Activated CD4-positive, alpha-beta T cell treated with anti-CD3 and anti-CD28 coated beads for 36 hours (primary cell): Measurements from ENCODE around the gene EDIL3. TPM values are rescaled to one million over a fixed set of nuclear protein-coding genes. Genes with fewer than 3 reads are reported as not detected.

Source experiments
- ATAC-seq: fragments of 200-7000 bp; cut with Tn5 transposase; one replicate; pipeline ENCODE4 v1.10.0; 2021; ENCODE audit warnings: mild to moderate bottlenecking, moderate library complexity
- CTCF ChIA-PET: fragments of 350-600 bp; sonication (Branson Sonifier 250); formaldehyde crosslinking; loops from one replicate; lab custom pipeline; 2021; ENCODE audit warnings: antibody characterized with exemption; lab: Charles Lee
- POLR2A ChIA-PET: fragments of 350-600 bp; sonication (Branson Sonifier 250); formaldehyde crosslinking; loops from one replicate; lab custom pipeline; 2021; ENCODE audit warnings: antibody characterized with exemption, inconsistent platforms; lab: Charles Lee
- DNase-seq: peaks from one replicate; pipeline ENCODE4 v3.0.0-alpha.2; 2020
- H3K27ac Mint-ChIP-seq: one replicate; pipeline ENCODE4 v1.8.0; 2021; ENCODE audit warnings: mixed read lengths
- H3K27me3 Mint-ChIP-seq: one replicate; pipeline ENCODE4 v1.8.0; 2021; ENCODE audit warnings: mixed read lengths
- H3K36me3 Mint-ChIP-seq: one replicate; pipeline ENCODE4 v1.8.0; 2021; ENCODE audit warnings: low read depth, mixed read lengths
- H3K4me1 Mint-ChIP-seq: one replicate; pipeline ENCODE4 v1.8.0; 2021; ENCODE audit warnings: mixed read lengths
- H3K4me3 Mint-ChIP-seq: one replicate; pipeline ENCODE4 v1.8.0; 2021; ENCODE audit warnings: mild to moderate bottlenecking, moderate library complexity, mixed read lengths
- H3K9me3 Mint-ChIP-seq: one replicate; pipeline ENCODE4 v1.8.0; 2021; ENCODE audit warnings: low read depth, mixed read lengths
- intact Hi-C, 2 experiments: fragments of 100-400 bp; cut with DNase I in 1 of 2; cut with micrococcal nuclease in 1 of 2; formaldehyde crosslinking; loops; one replicate each; pipeline versions ENCODE4 v1.14.2 to v1.15.1; 2022 to 2024; cut with DNase I, micrococcal nuclease
- total RNA-seq, 2 experiments: library from RNA; stranded (reverse); gene quantifications; one replicate each; pipeline ENCODE4 v1.2.3, GENCODE V29; 2021

Gene EDIL3
- total RNA-seq, 2 experiments from 2014 or later: not detected

GRCh38 chr5:84088996-84089395 lies 295.7 kb downstream of the EDIL3 start:
- H3K27me3 Mint-ChIP-seq: no peaks in the 10 kb centered on the region
- H3K27ac Mint-ChIP-seq: no peak overlapping the region
- intact Hi-C loops: no loop called here
- no peaks in the 10 kb centered on the region for H3K4me1 Mint-ChIP-seq
- H3K4me3 Mint-ChIP-seq: no peak overlapping the region
- ATAC-seq (no peak), DNase-seq (no peak)
- H3K9me3 Mint-ChIP-seq: no peaks in the 10 kb centered on the region
- POLR2A ChIA-PET: no interaction called here
- H3K36me3 Mint-ChIP-seq: no peaks in the 10 kb centered on the region
- CTCF ChIA-PET: no interaction called here

GRCh38 chr5:84086511-84086910 lies 298.2 kb downstream of the EDIL3 start:
- ChIA-PET POLR2A (no interaction called here), CTCF (no interaction called here)
- intact Hi-C loops: no loop called here
- no peak for DNase-seq
- Mint-ChIP-seq H3K4me3 (no peak overlapping the region), H3K36me3 (no peaks in the 10 kb centered on the region), H3K9me3 (no peaks in the 10 kb centered on the region), H3K27me3 (no peaks in the 10 kb centered on the region), H3K27ac (no peak overlapping the region), H3K4me1 (no peaks in the 10 kb centered on the region)
- no peak for ATAC-seq

DNA sequence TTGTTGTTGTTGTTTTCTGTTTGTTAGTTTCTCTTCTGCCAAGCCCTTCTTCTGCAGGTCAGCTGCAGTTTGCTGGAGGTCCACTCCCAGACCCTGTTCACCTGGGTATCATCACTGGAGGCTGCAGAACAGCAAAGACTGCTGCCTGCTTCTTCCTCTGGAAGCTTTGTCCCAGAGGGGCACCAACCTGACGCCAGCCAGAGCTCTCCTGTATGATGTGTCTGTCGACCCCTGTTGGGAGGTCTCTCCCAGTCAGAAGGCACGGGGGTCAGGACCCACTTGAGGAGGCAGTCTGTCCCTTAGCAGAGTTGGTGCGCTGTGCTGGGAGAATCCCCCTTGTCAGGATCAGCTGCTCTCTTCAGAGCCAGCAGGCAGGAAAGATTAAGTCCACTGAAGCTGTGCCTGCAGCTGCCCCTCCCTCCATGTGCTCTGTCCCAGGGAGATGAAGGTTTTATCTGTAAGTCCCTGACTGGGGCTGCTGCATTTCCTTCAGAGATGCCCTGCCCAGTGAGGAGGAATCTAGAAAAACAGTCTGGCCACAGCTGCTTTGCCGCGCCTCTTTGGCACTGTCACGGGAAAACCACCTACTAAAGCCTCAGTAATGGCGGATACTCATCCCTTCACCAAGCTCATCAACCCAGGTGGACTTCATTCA lies 299.2 kb downstream of the EDIL3 start:
- Mint-ChIP-seq H3K27me3 (no peaks in the 10 kb centered on the region), H3K36me3 (no peaks in the 10 kb centered on the region), H3K27ac (no peak overlapping the region), H3K4me3 (no peak overlapping the region), H3K9me3 (no peaks in the 10 kb centered on the region), H3K4me1 (no peaks in the 10 kb centered on the region)
- ChIA-PET POLR2A (no interaction called here), CTCF (no interaction called here)
- DNase-seq (no peak), ATAC-seq (no peak)
- intact Hi-C loops: no loop called here

- intact Hi-C loops: no loop called here
- no peaks in the 10 kb centered on the region for H3K9me3 Mint-ChIP-seq
- ATAC-seq (no peak), DNase-seq (no peak)
- ChIA-PET POLR2A (no interaction called here), CTCF (no interaction called here)
- H3K27me3 Mint-ChIP-seq: no peaks in the 10 kb centered on the region
- H3K36me3 Mint-ChIP-seq: no peaks in the 10 kb centered on the region
- no peak overlapping the region for H3K4me3 Mint-ChIP-seq
- H3K4me1 Mint-ChIP-seq: no peaks in the 10 kb centered on the region
- no peak overlapping the region for H3K27ac Mint-ChIP-seq
These were observed 303.8 kb downstream of the EDIL3 start for GRCh38 chr5:84080908-84081307.

DNA sequence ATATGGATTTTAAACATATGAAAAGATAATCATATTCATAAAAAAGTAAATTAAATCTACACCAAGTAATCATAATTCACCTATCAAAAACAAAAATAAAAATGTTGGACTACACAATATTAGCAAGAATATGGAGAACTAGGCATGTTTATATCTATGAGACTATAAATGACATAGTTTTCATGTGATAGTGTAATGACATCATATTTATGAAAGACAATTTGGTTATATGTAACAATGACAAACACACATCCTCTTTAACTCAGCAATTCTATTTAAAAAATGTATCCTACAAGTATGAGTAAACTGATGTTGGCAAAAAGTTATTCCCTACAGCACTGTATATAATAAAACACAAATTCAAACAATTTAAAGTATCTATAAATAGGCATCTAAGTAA lies 312.3 kb downstream of the EDIL3 start:
- CTCF ChIA-PET: no interaction called here
- no peak for ATAC-seq

DNA sequence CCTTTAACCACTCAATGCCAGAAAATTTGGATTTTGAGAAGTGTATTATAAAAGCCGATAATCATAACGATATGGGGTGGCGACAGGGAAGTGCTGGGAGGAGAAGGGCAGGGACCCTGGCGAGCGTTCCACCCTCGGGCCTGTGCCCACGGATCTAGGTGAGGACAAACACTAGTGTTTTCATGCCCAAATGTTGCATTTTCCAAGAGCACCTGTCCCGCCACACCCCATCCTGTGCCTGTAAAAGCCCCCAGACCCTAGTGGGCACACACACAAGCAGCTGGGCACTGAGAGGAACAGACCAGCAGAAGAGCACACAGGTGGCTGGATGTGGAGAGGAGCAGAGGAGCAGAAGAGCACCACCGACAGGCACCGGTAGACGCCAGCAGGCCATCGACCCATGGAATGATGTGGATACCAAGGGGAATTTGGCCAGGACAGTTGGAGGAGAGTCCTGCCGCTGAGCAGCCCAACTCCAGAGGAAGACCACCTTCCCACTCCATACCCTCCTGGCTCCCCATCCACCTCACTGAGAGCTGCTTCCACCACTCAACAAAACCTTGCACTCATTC lies 315.0 kb downstream of the EDIL3 start:
- Mint-ChIP-seq H3K27ac (no peak overlapping the region), H3K27me3 (no peaks in the 10 kb centered on the region), H3K4me1 (no peaks in the 10 kb centered on the region), H3K36me3 (no peaks in the 10 kb centered on the region), H3K4me3 (no peak overlapping the region), H3K9me3 (no peaks in the 10 kb centered on the region)
- DNase-seq: no peak
- intact Hi-C loops: no loop called here
- ChIA-PET CTCF (no interaction called here), POLR2A (no interaction called here)
- no peak for ATAC-seq

More for the DNA sequence above, 312.3 kb downstream of the EDIL3 start:
- DNase-seq: no peak
- intact Hi-C loops: no loop called here
- Mint-ChIP-seq H3K4me1 (no peaks in the 10 kb centered on the region), H3K4me3 (no peak overlapping the region), H3K9me3 (no peaks in the 10 kb centered on the region), H3K27me3 (no peaks in the 10 kb centered on the region), H3K27ac (no peak overlapping the region), H3K36me3 (no peaks in the 10 kb centered on the region)
- POLR2A ChIA-PET: no interaction called here

- Mint-ChIP-seq H3K4me1 (no peaks in the 10 kb centered on the region), H3K36me3 (no peaks in the 10 kb centered on the region), H3K4me3 (no peak overlapping the region), H3K27ac (no peak overlapping the region), H3K9me3 (no peaks in the 10 kb centered on the region), H3K27me3 (no peaks in the 10 kb centered on the region)
- intact Hi-C loops: no loop called here
- ATAC-seq (no peak), DNase-seq (no peak)
- CTCF ChIA-PET: no interaction called here
- POLR2A ChIA-PET: no interaction called here
These were observed 321.6 kb downstream of the EDIL3 start for GRCh38 chr5:84063041-84063440.

GRCh38 chr5:84059672-84060071 lies 325.0 kb downstream of the EDIL3 start:
- ChIA-PET POLR2A (no interaction called here), CTCF (no interaction called here)
- Mint-ChIP-seq H3K4me3 (no peak overlapping the region), H3K4me1 (no peaks in the 10 kb centered on the region), H3K9me3 (no peaks in the 10 kb centered on the region), H3K36me3 (no peaks in the 10 kb centered on the region), H3K27me3 (no peaks in the 10 kb centered on the region), H3K27ac (no peak overlapping the region)
- DNase-seq (no peak), ATAC-seq (no peak)
- intact Hi-C loops: no loop called here

- Mint-ChIP-seq H3K27me3 (no peaks in the 10 kb centered on the region), H3K4me1 (no peaks in the 10 kb centered on the region), H3K36me3 (no peaks in the 10 kb centered on the region), H3K9me3 (no peaks in the 10 kb centered on the region), H3K4me3 (no peak overlapping the region), H3K27ac (no peak overlapping the region)
- ChIA-PET CTCF (interaction anchor here (0.7 to 0.8 kb wide), 2 partner anchors 43 to 563 kb away, joined by 3 read pairs; no protein-coding TSS in a partner anchor), POLR2A (interaction anchor here (0.6 kb wide), 1 partner anchor 443 kb away, joined by 6 read pairs; no protein-coding TSS in a partner anchor)
- intact Hi-C loops: no loop called here
- ATAC-seq (no peak), DNase-seq (no peak)
These were observed 326.1 kb downstream of the EDIL3 start for GRCh38 chr5:84058561-84058960.

DNA sequence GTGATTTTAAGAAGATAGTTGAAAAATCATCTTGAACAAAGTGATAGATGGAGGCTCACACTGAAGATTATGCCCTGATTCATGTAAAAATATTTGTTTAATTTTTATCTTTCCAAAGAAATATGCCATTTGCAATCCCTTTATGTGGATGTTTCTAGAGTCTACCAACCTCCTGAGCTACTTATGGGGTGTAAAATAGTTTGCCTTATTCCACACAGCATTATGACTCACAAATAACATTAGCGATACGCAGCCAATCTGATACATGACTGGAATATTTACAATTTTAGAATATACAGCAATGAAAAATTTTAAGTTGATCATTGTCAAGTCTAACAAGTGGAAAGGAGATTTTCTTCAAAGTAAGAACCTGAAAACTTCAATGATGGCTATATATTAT lies 327.5 kb downstream of the EDIL3 start:
- intact Hi-C loops: no loop called here
- Mint-ChIP-seq H3K9me3 (no peaks in the 10 kb centered on the region), H3K4me1 (no peaks in the 10 kb centered on the region), H3K27me3 (no peaks in the 10 kb centered on the region), H3K27ac (no peak overlapping the region), H3K36me3 (no peaks in the 10 kb centered on the region), H3K4me3 (no peak overlapping the region)
- CTCF ChIA-PET: no interaction called here
- DNase-seq (no peak), ATAC-seq (no peak)
- POLR2A ChIA-PET: no interaction called here

DNA sequence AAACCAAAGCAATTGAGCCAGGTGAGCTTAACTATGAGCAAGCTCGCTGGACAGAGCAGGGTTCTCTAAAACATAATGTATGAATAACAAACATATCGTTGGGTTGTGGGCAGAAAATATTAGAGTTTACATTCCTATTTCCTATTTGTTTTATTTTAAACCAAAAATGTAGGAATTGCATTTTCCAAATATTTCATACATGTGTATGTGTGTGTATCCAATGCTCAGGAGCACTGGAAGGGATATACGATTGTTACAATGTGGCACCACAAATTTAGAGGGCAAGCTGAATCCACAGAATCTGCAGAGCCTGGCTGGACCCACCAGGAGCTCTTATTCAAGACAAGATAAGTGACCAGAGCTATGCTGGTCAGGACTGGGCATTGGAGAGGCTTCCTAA lies 338.7 kb downstream of the EDIL3 start:
- ATAC-seq: no peak
- H3K4me3 Mint-ChIP-seq: no peak overlapping the region
- POLR2A ChIA-PET: no interaction called here
- H3K4me1 Mint-ChIP-seq: no peaks in the 10 kb centered on the region
- no peaks in the 10 kb centered on the region for H3K36me3 Mint-ChIP-seq
- CTCF ChIA-PET: no interaction called here
- no peaks in the 10 kb centered on the region for H3K9me3 Mint-ChIP-seq
- H3K27me3 Mint-ChIP-seq: no peaks in the 10 kb centered on the region
- intact Hi-C loops: no loop called here
- H3K27ac Mint-ChIP-seq: no peak overlapping the region
- DNase-seq: no peak

GRCh38 chr5:84036842-84037241 lies 347.8 kb downstream of the EDIL3 start:
- Mint-ChIP-seq H3K36me3 (no peaks in the 10 kb centered on the region), H3K27ac (no peak overlapping the region), H3K4me3 (no peak overlapping the region), H3K4me1 (no peaks in the 10 kb centered on the region), H3K27me3 (no peaks in the 10 kb centered on the region), H3K9me3 (no peaks in the 10 kb centered on the region)
- ChIA-PET CTCF (no interaction called here), POLR2A (no interaction called here)
- intact Hi-C loops: no loop called here
- DNase-seq (no peak), ATAC-seq (no peak)
